ENCODE data around the gene GGTLC2. TPM values are rescaled to one million over a fixed set of nuclear protein-coding genes. Genes with fewer than 3 reads are reported as not detected.

The GGTLC2 gene
- total and polyA plus RNA-seq, 2 donors, result 0.07 TPM; not detected in 1

GRCh38 chr22:22673628-22674027 is 29.2 kb downstream of the GGTLC2 start:
- DNase-seq (ENCODE audit: low read depth in 6 of 9, low spot score in 9 of 9), result no peak
- Histone ChIP-seq H3K27ac (ENCODE audit: low read depth in 1 of 2, low read length in 1 of 2) (no peak overlapping the region), H3K27me3 (ENCODE audit: control insufficient read depth in 2 of 2, insufficient read depth in 1 of 2, low read length in 1 of 2) (peaks cover 0 to 3% of the 10 kb centered on the region in 2 donors), H3K4me3 (ENCODE audit: low read length in 2 of 2) (no peak overlapping the region), H3K4me1 (ENCODE audit: control insufficient read depth in 2 of 2, insufficient read depth in 2 of 2, low read length in 2 of 2) (no peaks in the 10 kb centered on the region), H3K36me3 (ENCODE audit: control insufficient read depth in 2 of 2, insufficient read depth in 2 of 2, low read length in 1 of 2) (no peaks in the 10 kb centered on the region), H3K9me3 (ENCODE audit: control insufficient read depth in 2 of 2, insufficient read depth in 1 of 2, low read length in 1 of 2) (no peaks in the 10 kb centered on the region)
- 92% methylated on average over 2 of the region's 2 CpGs for WGBS

- Histone ChIP-seq H3K27ac (ENCODE audit: low read depth in 1 of 2, low read length in 1 of 2) (no peak overlapping the region), H3K9me3 (ENCODE audit: control insufficient read depth in 2 of 2, insufficient read depth in 1 of 2, low read length in 1 of 2) (no peaks in the 10 kb centered on the region), H3K4me3 (ENCODE audit: low read length in 2 of 2) (no peak overlapping the region), H3K36me3 (ENCODE audit: control insufficient read depth in 2 of 2, insufficient read depth in 2 of 2, low read length in 1 of 2) (no peaks in the 10 kb centered on the region), H3K27me3 (ENCODE audit: control insufficient read depth in 2 of 2, insufficient read depth in 1 of 2, low read length in 1 of 2) (peaks cover 0 to 3% of the 10 kb centered on the region in 2 donors), H3K4me1 (ENCODE audit: control insufficient read depth in 2 of 2, insufficient read depth in 2 of 2, low read length in 2 of 2) (no peaks in the 10 kb centered on the region)
- DNase-seq (ENCODE audit: low read depth in 6 of 9, low spot score in 9 of 9), result no peak
- 94% methylated on average over 4 of the region's 4 CpGs for WGBS
Observed at GRCh38 chr22:22674467-22674866, 30.1 kb downstream of the GGTLC2 start.

GRCh38 chr22:22678970-22679369 is 34.6 kb downstream of the GGTLC2 start:
- Histone ChIP-seq H3K9me3 (ENCODE audit: control insufficient read depth in 2 of 2, insufficient read depth in 1 of 2, low read length in 1 of 2) (no peaks in the 10 kb centered on the region), H3K27ac (ENCODE audit: low read depth in 1 of 2, low read length in 1 of 2) (no peak overlapping the region), H3K27me3 (ENCODE audit: control insufficient read depth in 2 of 2, insufficient read depth in 1 of 2, low read length in 1 of 2) (no peaks in the 10 kb centered on the region), H3K4me3 (ENCODE audit: low read length in 2 of 2) (no peak overlapping the region), H3K36me3 (ENCODE audit: control insufficient read depth in 2 of 2, insufficient read depth in 2 of 2, low read length in 1 of 2) (no peaks in the 10 kb centered on the region), H3K4me1 (ENCODE audit: control insufficient read depth in 2 of 2, insufficient read depth in 2 of 2, low read length in 2 of 2) (peaks cover 0 to 6% of the 10 kb centered on the region in 2 donors)
- no peak for DNase-seq (ENCODE audit: low read depth in 6 of 9, low spot score in 9 of 9)
- 94% methylated on average over 4 of the region's 4 CpGs for WGBS

GRCh38 chr22:22680396-22680795 is 36.0 kb downstream of the GGTLC2 start:
- peaks cover 0 to 10% of the 10 kb centered on the region in 2 donors for H3K4me1 ChIP-seq (ENCODE audit: control insufficient read depth in 2 of 2, insufficient read depth in 2 of 2, low read length in 2 of 2)
- no peaks in the 10 kb centered on the region for H3K9me3 ChIP-seq (ENCODE audit: control insufficient read depth in 2 of 2, insufficient read depth in 1 of 2, low read length in 1 of 2)
- 96% methylated on average over 4 of the region's 4 CpGs for WGBS
- DNase-seq (ENCODE audit: low read depth in 6 of 9, low spot score in 9 of 9), result no peak
- H3K4me3 ChIP-seq (ENCODE audit: low read length in 2 of 2), result no peak overlapping the region
- no peak overlapping the region for H3K27ac ChIP-seq (ENCODE audit: low read depth in 1 of 2, low read length in 1 of 2)
- H3K27me3 ChIP-seq (ENCODE audit: control insufficient read depth in 2 of 2, insufficient read depth in 1 of 2, low read length in 1 of 2), result no peaks in the 10 kb centered on the region
- no peaks in the 10 kb centered on the region for H3K36me3 ChIP-seq (ENCODE audit: control insufficient read depth in 2 of 2, insufficient read depth in 2 of 2, low read length in 1 of 2)

- H3K4me3 ChIP-seq (ENCODE audit: low read length in 2 of 2), result no peak overlapping the region
- H3K27me3 ChIP-seq (ENCODE audit: control insufficient read depth in 2 of 2, insufficient read depth in 1 of 2, low read length in 1 of 2), result no peaks in the 10 kb centered on the region
- H3K27ac ChIP-seq (ENCODE audit: low read depth in 1 of 2, low read length in 1 of 2), result no peak overlapping the region
- H3K4me1 ChIP-seq (ENCODE audit: control insufficient read depth in 2 of 2, insufficient read depth in 2 of 2, low read length in 2 of 2), result peaks cover 0 to 10% of the 10 kb centered on the region in 2 donors
- DNase-seq (ENCODE audit: low read depth in 6 of 9, low spot score in 9 of 9), result peak in 1 of 9 donors; percentile 8
- no peaks in the 10 kb centered on the region for H3K36me3 ChIP-seq (ENCODE audit: control insufficient read depth in 2 of 2, insufficient read depth in 2 of 2, low read length in 1 of 2)
- no peaks in the 10 kb centered on the region for H3K9me3 ChIP-seq (ENCODE audit: control insufficient read depth in 2 of 2, insufficient read depth in 1 of 2, low read length in 1 of 2)
- 81% methylated on average over 3 of the region's 3 CpGs for WGBS
Observed at GRCh38 chr22:22681221-22681739, 36.9 kb downstream of the GGTLC2 start.

GRCh38 chr22:22682196-22682595 is 37.8 kb downstream of the GGTLC2 start:
- H3K27ac ChIP-seq (ENCODE audit: low read depth in 1 of 2, low read length in 1 of 2), result no peak overlapping the region
- 97% methylated on average over 1 of the region's 1 CpG for WGBS
- H3K4me3 ChIP-seq (ENCODE audit: low read length in 2 of 2), result no peak overlapping the region
- DNase-seq (ENCODE audit: low read depth in 6 of 9, low spot score in 9 of 9), result no peak
- no peaks in the 10 kb centered on the region for H3K27me3 ChIP-seq (ENCODE audit: control insufficient read depth in 2 of 2, insufficient read depth in 1 of 2, low read length in 1 of 2)
- no peaks in the 10 kb centered on the region for H3K9me3 ChIP-seq (ENCODE audit: control insufficient read depth in 2 of 2, insufficient read depth in 1 of 2, low read length in 1 of 2)
- H3K36me3 ChIP-seq (ENCODE audit: control insufficient read depth in 2 of 2, insufficient read depth in 2 of 2, low read length in 1 of 2), result no peaks in the 10 kb centered on the region
- peaks cover 0 to 14% of the 10 kb centered on the region in 2 donors for H3K4me1 ChIP-seq (ENCODE audit: control insufficient read depth in 2 of 2, insufficient read depth in 2 of 2, low read length in 2 of 2)

- H3K4me1 ChIP-seq (ENCODE audit: control insufficient read depth in 2 of 2, insufficient read depth in 2 of 2, low read length in 2 of 2), result peaks cover 0 to 14% of the 10 kb centered on the region in 2 donors
- WGBS, result 93% methylated on average over 5 of the region's 5 CpGs
- H3K36me3 ChIP-seq (ENCODE audit: control insufficient read depth in 2 of 2, insufficient read depth in 2 of 2, low read length in 1 of 2), result no peaks in the 10 kb centered on the region
- H3K4me3 ChIP-seq (ENCODE audit: low read length in 2 of 2), result no peak overlapping the region
- no peak overlapping the region for H3K27ac ChIP-seq (ENCODE audit: low read depth in 1 of 2, low read length in 1 of 2)
- no peak for DNase-seq (ENCODE audit: low read depth in 6 of 9, low spot score in 9 of 9)
- H3K9me3 ChIP-seq (ENCODE audit: control insufficient read depth in 2 of 2, insufficient read depth in 1 of 2, low read length in 1 of 2), result no peaks in the 10 kb centered on the region
- no peaks in the 10 kb centered on the region for H3K27me3 ChIP-seq (ENCODE audit: control insufficient read depth in 2 of 2, insufficient read depth in 1 of 2, low read length in 1 of 2)
Observed at GRCh38 chr22:22682807-22683667, 38.6 kb downstream of the GGTLC2 start.

GRCh38 chr22:22683668-22684361 is 39.4 kb downstream of the GGTLC2 start:
- no peaks in the 10 kb centered on the region for H3K36me3 ChIP-seq (ENCODE audit: control insufficient read depth in 2 of 2, insufficient read depth in 2 of 2, low read length in 1 of 2)
- no peaks in the 10 kb centered on the region for H3K9me3 ChIP-seq (ENCODE audit: control insufficient read depth in 2 of 2, insufficient read depth in 1 of 2, low read length in 1 of 2)
- H3K4me1 ChIP-seq (ENCODE audit: control insufficient read depth in 2 of 2, insufficient read depth in 2 of 2, low read length in 2 of 2), result peaks cover 0 to 14% of the 10 kb centered on the region in 2 donors
- no peak overlapping the region for H3K27ac ChIP-seq (ENCODE audit: low read depth in 1 of 2, low read length in 1 of 2)
- no peak overlapping the region for H3K4me3 ChIP-seq (ENCODE audit: low read length in 2 of 2)
- WGBS, result 95% methylated on average over 5 of the region's 5 CpGs
- DNase-seq (ENCODE audit: low read depth in 6 of 9, low spot score in 9 of 9), result no peak
- no peaks in the 10 kb centered on the region for H3K27me3 ChIP-seq (ENCODE audit: control insufficient read depth in 2 of 2, insufficient read depth in 1 of 2, low read length in 1 of 2)
